WTC11 (cell line): ENCODE measurements around the gene TASL. TPM values are rescaled to one million over a fixed set of nuclear protein-coding genes. Genes with fewer than 3 reads are reported as not detected.

Experiments used
- ATAC-seq: fragments of 200-7000 bp; cut with Tn5 transposase; 2 replicates; pipeline ENCODE4 v1.10.0; 2021; ENCODE audit warnings: mild to moderate bottlenecking, moderate library complexity
- CTCF ChIA-PET: fragments of 300-600 bp; sonication (Branson Sonifier 250); formaldehyde crosslinking; loops from one replicate; lab custom pipeline; 2021; ENCODE audit warnings: antibody characterized with exemption; lab: Charles Lee
- POLR2A ChIA-PET: fragments of 350-600 bp; sonication (Branson Sonifier 250); formaldehyde crosslinking; loops from one replicate; lab custom pipeline; 2021; ENCODE audit warnings: antibody characterized with exemption; lab: Charles Lee
- DNase-seq: peaks from one replicate; pipeline ENCODE4 v3.0.0; 2021; ENCODE audit warnings: low spot score
- H3K27ac Mint-ChIP-seq: 2 replicates; pipeline ENCODE4 v1.8.0; 2021; ENCODE audit warnings: mixed read lengths
- H3K27me3 Mint-ChIP-seq: 2 replicates; pipeline ENCODE4 v1.8.0; 2021; ENCODE audit warnings: low read depth, mild to moderate bottlenecking, moderate library complexity, mixed read lengths
- H3K36me3 Mint-ChIP-seq: 2 replicates; pipeline ENCODE4 v1.8.0; 2021; ENCODE audit warnings: mixed read lengths
- H3K4me1 Mint-ChIP-seq: 2 replicates; pipeline ENCODE4 v1.8.0; 2022; ENCODE audit warnings: mixed read lengths
- H3K4me3 Mint-ChIP-seq: 2 replicates; pipeline ENCODE4 v1.8.0; 2021; ENCODE audit warnings: mild to moderate bottlenecking, moderate library complexity, mixed read lengths
- H3K9me3 Mint-ChIP-seq: 2 replicates; pipeline ENCODE4 v1.8.0; 2021; ENCODE audit warnings: mixed read lengths
- AR ChIP-seq: fragments of 250-450 bp; sonication (Bioruptor Pico); IDR thresholded peaks from 2 replicates; pipeline ENCODE4 v1.9.0; 2021; ENCODE audit warnings: mild to moderate bottlenecking
- E2F4 ChIP-seq: sonication (generic); formaldehyde crosslinking; IDR thresholded peaks from 2 replicates; pipeline ENCODE4 v1.8.1; 2022; ENCODE audit warnings: low read depth, mild to moderate bottlenecking, moderate library complexity, missing genetic modification reagents, borderline replicate concordance
- FOXP1 ChIP-seq: sonication (generic); formaldehyde crosslinking; IDR thresholded peaks from 2 replicates; pipeline ENCODE4 v1.8.0; 2022; ENCODE audit warnings: missing genetic modification reagents, mild to moderate bottlenecking, moderate library complexity, borderline replicate concordance
- GABPB1 ChIP-seq: sonication (generic); formaldehyde crosslinking; IDR thresholded peaks from 2 replicates; pipeline ENCODE4 v1.8.1; 2023; ENCODE audit warnings: mild to moderate bottlenecking, missing genetic modification reagents
- GTF2I ChIP-seq: fragments of 250-450 bp; sonication (Bioruptor Pico); conservative IDR thresholded peaks from 2 replicates; pipeline ENCODE4 v1.4.0; 2021; ENCODE audit warnings: mild to moderate bottlenecking
- HMGXB4 ChIP-seq: sonication (generic); formaldehyde crosslinking; IDR thresholded peaks from 2 replicates; pipeline ENCODE4 v1.8.1; 2023; ENCODE audit warnings: mild to moderate bottlenecking, moderate library complexity, missing genetic modification reagents
- MYBL2 ChIP-seq: sonication (generic); formaldehyde crosslinking; IDR thresholded peaks from 2 replicates; pipeline ENCODE4 v1.8.1; 2023; ENCODE audit warnings: mild to moderate bottlenecking, moderate library complexity, missing genetic modification reagents
- NFYB ChIP-seq: sonication (generic); formaldehyde crosslinking; conservative IDR thresholded peaks from 2 replicates; pipeline ENCODE4 v1.8.0; 2022; ENCODE audit warnings: low read depth, missing genetic modification reagents
- RELA ChIP-seq: sonication (generic); formaldehyde crosslinking; IDR thresholded peaks from 2 replicates; pipeline ENCODE4 v1.8.1; 2022; ENCODE audit warnings: missing genetic modification reagents, mild to moderate bottlenecking, borderline replicate concordance
- SMAD4 ChIP-seq: sonication (generic); formaldehyde crosslinking; IDR thresholded peaks from 2 replicates; pipeline ENCODE4 v1.8.0; 2022; ENCODE audit warnings: mild to moderate bottlenecking, missing genetic modification reagents
- TCF7 ChIP-seq: sonication (generic); formaldehyde crosslinking; IDR thresholded peaks from 2 replicates; pipeline ENCODE4 v1.8.0; 2022; ENCODE audit warnings: mild to moderate bottlenecking, low read depth, missing genetic modification reagents, moderate library complexity
- TP53 ChIP-seq: sonication (generic); formaldehyde crosslinking; IDR thresholded peaks from 2 replicates; pipeline ENCODE4 v1.8.1; 2023; ENCODE audit warnings: mild to moderate bottlenecking, missing genetic modification reagents
- ZBTB43 ChIP-seq: sonication (generic); formaldehyde crosslinking; IDR thresholded peaks from 2 replicates; pipeline ENCODE4 v1.8.1; 2023; ENCODE audit warnings: mild to moderate bottlenecking, missing genetic modification reagents
- ZNF138 ChIP-seq: sonication (generic); formaldehyde crosslinking; conservative IDR thresholded peaks from 2 replicates; pipeline ENCODE4 v1.8.1; 2022; ENCODE audit warnings: mild to moderate bottlenecking, moderate library complexity, missing genetic modification reagents
- total RNA-seq: library from RNA; stranded (reverse); gene quantifications from 3 replicates; pipeline ENCODE4 v1.2.3, GENCODE V29; 2021
- TF ChIP-seq, protein P1 (sequence below): sonication (generic); formaldehyde crosslinking; IDR thresholded peaks from 2 replicates; pipeline ENCODE4 v1.8.1; 2022; ENCODE audit warnings: mild to moderate bottlenecking, moderate library complexity, missing genetic modification reagents
- TF ChIP-seq, protein P2 (sequence below): fragments of 250-450 bp; sonication (Bioruptor Pico); IDR thresholded peaks from 2 replicates; pipeline ENCODE4 v1.9.0; 2021; ENCODE audit warnings: mild to moderate bottlenecking, borderline replicate concordance
- TF ChIP-seq, protein P3 (sequence below): sonication (generic); formaldehyde crosslinking; conservative IDR thresholded peaks from 2 replicates; pipeline ENCODE4 v1.8.1; 2023; ENCODE audit warnings: mild to moderate bottlenecking, low read depth, missing genetic modification reagents, moderate library complexity
- TF ChIP-seq, protein P4 (sequence below): sonication (generic); formaldehyde crosslinking; IDR thresholded peaks from 2 replicates; pipeline ENCODE4 v1.8.1; 2023; ENCODE audit warnings: mild to moderate bottlenecking, missing genetic modification reagents, moderate library complexity

The TASL gene
- total RNA-seq, 1 experiment from 2014 or later = not detected

GRCh38 chrX:30613721-30614120 lies 36.2 kb upstream of the TASL start (continued):
- TF ChIP-seq E2F4 (CRISPR knock-in tag) = no peak
- TF ChIP-seq, all 79 proteins: peak for 0

DNA sequence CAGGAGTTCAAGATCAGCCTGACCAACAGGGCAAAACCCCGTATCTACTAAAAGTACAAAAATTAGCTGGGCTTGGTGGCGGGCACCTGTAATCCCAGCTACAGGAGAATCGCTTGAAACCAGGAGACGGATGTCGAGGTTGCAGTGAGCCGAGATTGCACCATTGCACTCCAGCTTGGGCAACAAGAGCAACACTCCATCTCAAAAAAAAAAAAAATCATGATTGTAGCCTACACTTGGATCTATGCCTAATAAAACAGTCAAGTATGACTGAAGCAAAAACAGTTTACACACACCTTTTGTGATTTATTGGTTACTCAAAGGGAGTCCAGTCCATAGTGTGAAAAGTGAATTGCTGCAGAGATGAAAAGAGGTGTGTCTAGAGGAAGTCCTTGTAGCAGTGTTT lies 34.7 kb upstream of the TASL start:
- no peak overlapping the region for H3K27ac Mint-ChIP-seq
- H3K36me3 Mint-ChIP-seq = no peaks in the 10 kb centered on the region
- peaks cover 6% of the 10 kb centered on the region for H3K4me1 Mint-ChIP-seq
- DNase-seq (no peak), ATAC-seq (no peak)
- no peak overlapping the region for H3K4me3 Mint-ChIP-seq
- 0 out of 2 replicates have a peak, but pooled peaks cover 7% of the 10 kb centered on the region for H3K9me3 Mint-ChIP-seq
- ChIA-PET POLR2A (no interaction called here), CTCF (no interaction called here)
- TF ChIP-seq GABPB1 (no peak), ZNF138 (CRISPR knock-in tag) (no peak), FOXP1 (no peak), TP53 (CRISPR knock-in tag) (no peak), SMAD4 (no peak), ZBTB43 (CRISPR knock-in tag) (no peak), MYBL2 (no peak), NFYB (CRISPR knock-in tag) (no peak), GTF2I (CRISPR knock-in tag) (no peak), AR (CRISPR knock-in tag) (no peak), TCF7 (CRISPR knock-in tag) (no peak), RELA (CRISPR knock-in tag) (no peak), HMGXB4 (CRISPR knock-in tag) (no peak)
- TF ChIP-seq, protein P1, sequence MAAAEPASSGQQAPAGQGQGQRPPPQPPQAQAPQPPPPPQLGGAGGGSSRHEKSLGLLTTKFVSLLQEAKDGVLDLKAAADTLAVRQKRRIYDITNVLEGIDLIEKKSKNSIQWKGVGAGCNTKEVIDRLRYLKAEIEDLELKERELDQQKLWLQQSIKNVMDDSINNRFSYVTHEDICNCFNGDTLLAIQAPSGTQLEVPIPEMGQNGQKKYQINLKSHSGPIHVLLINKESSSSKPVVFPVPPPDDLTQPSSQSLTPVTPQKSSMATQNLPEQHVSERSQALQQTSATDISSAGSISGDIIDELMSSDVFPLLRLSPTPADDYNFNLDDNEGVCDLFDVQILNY (CRISPR knock-in tag) = no peak
- TF ChIP-seq, protein P2, sequence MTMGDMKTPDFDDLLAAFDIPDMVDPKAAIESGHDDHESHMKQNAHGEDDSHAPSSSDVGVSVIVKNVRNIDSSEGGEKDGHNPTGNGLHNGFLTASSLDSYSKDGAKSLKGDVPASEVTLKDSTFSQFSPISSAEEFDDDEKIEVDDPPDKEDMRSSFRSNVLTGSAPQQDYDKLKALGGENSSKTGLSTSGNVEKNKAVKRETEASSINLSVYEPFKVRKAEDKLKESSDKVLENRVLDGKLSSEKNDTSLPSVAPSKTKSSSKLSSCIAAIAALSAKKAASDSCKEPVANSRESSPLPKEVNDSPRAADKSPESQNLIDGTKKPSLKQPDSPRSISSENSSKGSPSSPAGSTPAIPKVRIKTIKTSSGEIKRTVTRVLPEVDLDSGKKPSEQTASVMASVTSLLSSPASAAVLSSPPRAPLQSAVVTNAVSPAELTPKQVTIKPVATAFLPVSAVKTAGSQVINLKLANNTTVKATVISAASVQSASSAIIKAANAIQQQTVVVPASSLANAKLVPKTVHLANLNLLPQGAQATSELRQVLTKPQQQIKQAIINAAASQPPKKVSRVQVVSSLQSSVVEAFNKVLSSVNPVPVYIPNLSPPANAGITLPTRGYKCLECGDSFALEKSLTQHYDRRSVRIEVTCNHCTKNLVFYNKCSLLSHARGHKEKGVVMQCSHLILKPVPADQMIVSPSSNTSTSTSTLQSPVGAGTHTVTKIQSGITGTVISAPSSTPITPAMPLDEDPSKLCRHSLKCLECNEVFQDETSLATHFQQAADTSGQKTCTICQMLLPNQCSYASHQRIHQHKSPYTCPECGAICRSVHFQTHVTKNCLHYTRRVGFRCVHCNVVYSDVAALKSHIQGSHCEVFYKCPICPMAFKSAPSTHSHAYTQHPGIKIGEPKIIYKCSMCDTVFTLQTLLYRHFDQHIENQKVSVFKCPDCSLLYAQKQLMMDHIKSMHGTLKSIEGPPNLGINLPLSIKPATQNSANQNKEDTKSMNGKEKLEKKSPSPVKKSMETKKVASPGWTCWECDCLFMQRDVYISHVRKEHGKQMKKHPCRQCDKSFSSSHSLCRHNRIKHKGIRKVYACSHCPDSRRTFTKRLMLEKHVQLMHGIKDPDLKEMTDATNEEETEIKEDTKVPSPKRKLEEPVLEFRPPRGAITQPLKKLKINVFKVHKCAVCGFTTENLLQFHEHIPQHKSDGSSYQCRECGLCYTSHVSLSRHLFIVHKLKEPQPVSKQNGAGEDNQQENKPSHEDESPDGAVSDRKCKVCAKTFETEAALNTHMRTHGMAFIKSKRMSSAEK = no peak
- TF ChIP-seq, protein P3, sequence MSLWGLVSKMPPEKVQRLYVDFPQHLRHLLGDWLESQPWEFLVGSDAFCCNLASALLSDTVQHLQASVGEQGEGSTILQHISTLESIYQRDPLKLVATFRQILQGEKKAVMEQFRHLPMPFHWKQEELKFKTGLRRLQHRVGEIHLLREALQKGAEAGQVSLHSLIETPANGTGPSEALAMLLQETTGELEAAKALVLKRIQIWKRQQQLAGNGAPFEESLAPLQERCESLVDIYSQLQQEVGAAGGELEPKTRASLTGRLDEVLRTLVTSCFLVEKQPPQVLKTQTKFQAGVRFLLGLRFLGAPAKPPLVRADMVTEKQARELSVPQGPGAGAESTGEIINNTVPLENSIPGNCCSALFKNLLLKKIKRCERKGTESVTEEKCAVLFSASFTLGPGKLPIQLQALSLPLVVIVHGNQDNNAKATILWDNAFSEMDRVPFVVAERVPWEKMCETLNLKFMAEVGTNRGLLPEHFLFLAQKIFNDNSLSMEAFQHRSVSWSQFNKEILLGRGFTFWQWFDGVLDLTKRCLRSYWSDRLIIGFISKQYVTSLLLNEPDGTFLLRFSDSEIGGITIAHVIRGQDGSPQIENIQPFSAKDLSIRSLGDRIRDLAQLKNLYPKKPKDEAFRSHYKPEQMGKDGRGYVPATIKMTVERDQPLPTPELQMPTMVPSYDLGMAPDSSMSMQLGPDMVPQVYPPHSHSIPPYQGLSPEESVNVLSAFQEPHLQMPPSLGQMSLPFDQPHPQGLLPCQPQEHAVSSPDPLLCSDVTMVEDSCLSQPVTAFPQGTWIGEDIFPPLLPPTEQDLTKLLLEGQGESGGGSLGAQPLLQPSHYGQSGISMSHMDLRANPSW (CRISPR knock-in tag) = no peak
- TF ChIP-seq, protein P4, sequence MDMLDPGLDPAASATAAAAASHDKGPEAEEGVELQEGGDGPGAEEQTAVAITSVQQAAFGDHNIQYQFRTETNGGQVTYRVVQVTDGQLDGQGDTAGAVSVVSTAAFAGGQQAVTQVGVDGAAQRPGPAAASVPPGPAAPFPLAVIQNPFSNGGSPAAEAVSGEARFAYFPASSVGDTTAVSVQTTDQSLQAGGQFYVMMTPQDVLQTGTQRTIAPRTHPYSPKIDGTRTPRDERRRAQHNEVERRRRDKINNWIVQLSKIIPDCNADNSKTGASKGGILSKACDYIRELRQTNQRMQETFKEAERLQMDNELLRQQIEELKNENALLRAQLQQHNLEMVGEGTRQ (CRISPR knock-in tag) = no peak
- no peaks in the 10 kb centered on the region for H3K27me3 Mint-ChIP-seq
